Eye (tissue), 1 donor: ENCODE measurements around the gene PKD1.

ENCODE experiments used
- DNase-seq: peaks from one replicate; pipeline ENCODE4 v3.0.0-alpha.2; 2015

PKD1 gene

DNA sequence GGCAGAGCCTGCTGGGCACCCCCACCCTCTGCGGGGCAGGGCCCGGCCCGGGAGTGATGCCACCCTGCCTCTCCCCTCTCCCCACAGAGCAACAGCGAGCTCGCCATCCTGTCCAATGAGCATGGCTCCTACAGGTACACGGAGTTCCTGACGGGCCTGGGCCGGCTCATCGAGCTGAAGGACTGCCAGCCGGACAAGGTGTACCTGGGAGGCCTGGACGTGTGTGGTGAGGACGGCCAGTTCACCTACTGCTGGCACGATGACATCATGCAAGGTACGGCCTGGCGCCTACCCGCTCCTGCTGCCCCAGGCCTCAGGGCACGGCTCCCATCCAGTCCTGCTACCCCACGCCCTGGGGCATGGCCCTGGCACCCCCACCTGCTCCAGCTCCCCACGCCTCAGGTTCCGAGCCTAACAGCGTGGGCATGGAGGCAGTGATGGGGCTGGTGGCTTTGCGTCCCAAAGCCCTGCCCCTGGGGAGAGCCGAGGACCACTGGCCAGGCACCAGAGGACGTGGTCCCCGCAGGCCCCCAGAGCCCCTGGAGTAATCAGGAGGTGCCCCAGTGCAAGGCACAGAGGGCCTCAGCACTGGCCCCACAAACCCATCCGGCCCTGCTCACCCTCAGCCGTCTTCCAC is 49.5 kb downstream of the PKD1 start:
- DNase-seq = no peak

DNA sequence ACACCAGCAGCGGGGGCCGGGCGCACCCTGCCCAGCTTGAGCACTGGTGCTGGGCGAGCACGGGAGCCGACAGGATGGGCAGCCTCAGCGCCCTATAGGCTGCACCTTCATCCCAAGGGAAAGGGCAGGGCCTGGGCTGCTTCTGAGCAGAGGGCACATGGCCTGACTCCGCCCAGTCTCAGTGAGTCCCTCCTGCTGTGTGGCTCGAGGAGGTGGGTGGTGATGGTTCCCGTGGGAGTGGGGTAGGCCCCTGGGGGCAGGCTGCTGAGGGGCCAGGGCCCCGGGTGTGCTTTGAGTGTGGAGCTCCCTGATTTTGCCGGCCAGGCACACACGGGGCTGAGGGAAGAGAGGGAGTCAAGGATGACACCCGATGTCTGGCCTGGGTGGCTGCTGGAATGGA is 50.0 kb downstream of the PKD1 start:
- DNase-seq = no peak

- DNase-seq = no peak
Measured at GRCh38 chr16:2084895-2085625, 50.6 kb downstream of the PKD1 start.

DNA sequence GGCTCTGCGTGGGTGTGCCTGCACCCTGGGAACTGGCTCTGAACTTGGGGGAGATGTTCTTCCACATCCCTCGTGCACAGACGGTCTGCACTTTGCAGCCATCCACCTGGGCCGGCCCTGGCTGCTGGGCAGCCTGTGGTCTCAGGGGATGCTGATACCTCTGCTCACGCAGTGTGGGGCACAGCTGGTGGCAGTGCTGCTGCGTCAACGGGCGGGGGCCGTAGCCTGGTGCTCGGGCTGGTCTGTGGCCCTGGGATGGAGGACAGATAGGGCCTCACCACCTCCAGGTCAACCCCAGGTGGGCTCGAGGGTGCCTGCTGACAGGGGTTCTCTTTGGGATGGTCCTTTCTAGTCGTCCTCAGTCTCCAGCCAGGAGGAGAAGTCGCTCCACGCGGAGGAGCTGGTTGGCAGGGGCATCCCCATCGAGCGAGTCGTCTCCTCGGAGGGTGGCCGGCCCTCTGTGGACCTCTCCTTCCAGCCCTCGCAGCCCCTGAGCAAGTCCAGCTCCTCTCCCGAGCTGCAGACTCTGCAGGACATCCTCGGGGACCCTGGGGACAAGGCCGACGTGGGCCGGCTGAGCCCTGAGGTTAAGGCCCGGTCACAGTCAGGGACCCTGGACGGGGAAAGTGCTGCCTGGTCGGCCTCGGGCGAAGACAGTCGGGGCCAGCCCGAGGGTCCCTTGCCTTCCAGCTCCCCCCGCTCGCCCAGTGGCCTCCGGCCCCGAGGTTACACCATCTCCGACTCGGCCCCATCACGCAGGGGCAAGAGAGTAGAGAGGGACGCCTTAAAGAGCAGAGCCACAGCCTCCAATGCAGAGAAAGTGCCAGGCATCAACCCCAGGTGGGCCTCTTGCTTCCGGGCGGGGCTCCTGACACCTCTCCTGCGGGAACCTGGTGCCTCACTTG is 51.6 kb downstream of the PKD1 start:
- DNase-seq = no peak

DNA sequence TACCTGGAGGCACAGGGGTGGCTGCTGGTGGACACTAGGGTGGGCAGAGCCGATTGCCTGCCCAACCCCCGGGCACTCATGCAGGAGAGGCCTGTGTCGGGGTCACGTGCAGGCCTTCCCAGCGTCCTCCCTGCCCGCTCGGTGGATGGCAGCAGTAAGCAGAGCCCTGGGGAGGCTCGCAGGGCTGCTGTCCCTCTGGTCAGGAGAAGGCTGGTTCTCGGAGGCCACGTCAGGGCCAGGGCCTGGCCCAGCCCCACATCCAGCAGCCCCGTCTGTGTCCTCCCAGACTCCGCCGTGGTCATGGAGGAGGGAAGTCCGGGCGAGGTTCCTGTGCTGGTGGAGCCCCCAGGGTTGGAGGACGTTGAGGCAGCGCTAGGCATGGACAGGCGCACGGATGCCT is 52.3 kb downstream of the PKD1 start:
- no peak for DNase-seq

- no peak for DNase-seq
Measured at GRCh38 chr16:2082983-2083364, 52.7 kb downstream of the PKD1 start.

GRCh38 chr16:2082171-2082982 is 53.3 kb downstream of the PKD1 start:
- peak; percentile 59 for DNase-seq

GRCh38 chr16:2081201-2082084 is 54.3 kb downstream of the PKD1 start:
- no peak for DNase-seq

DNA sequence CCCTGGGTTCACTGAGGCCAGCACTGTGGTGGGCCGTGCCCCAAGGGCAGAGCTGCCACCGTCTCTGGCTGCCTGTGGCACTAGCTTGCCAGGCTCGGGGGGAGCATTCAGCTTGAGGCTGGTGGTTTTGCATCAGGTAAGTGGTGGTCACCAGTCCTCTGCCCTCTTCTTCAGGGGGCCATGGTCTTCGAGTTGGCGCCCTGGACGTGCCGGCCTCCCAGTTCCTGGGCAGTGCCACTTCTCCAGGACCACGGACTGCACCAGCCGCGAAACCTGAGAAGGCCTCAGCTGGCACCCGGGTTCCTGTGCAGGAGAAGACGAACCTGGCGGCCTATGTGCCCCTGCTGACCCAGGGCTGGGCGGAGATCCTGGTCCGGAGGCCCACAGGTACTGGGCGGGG is 55.7 kb downstream of the PKD1 start:
- no peak for DNase-seq

- no peak for DNase-seq
Measured at GRCh38 chr16:2079311-2079800, 56.3 kb downstream of the PKD1 start.

DNA sequence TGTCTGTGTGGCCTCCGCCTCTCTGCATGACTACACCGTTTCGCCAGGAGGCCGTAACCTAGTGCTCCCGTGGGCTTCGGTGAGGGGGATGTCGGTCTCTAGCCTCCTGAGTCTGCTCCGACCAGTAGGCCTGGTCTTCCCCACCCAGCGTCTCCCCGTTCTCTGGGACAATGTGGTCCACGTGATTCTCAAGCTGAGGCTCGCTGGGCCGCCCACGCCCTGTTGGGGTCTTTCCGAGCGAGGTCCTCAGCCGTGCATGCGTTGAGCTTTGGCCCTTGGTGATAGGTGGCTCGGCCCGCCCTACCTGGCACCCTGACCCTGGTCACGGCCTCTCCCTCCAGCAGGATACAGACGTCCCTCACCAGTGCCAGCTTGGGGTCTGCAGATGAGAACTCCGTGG is 57.0 kb downstream of the PKD1 start:
- DNase-seq = no peak

DNA sequence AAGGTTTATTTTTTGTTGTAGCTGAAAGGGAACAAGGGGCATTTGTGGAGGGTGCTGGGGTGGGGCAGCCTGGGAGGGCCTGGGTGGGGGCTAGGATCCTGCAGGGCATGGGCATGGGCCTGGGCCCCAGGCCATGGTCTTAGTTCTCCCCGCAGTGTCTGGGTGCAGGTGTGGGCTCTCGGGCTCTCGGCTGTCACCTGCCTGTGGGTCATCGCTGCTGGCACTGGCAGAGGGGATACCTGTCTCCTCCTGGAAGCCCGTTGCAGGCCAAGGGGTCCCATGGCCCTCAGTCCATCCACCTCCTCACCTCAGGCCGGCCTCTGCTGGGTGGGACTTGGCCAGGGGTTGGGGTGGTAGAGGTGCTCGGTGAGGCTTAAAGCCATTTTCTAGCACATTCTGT is 57.6 kb downstream of the PKD1 start:
- DNase-seq = no peak

GRCh38 chr16:2077696-2078095 is 58.0 kb downstream of the PKD1 start:
- DNase-seq = no peak

DNA sequence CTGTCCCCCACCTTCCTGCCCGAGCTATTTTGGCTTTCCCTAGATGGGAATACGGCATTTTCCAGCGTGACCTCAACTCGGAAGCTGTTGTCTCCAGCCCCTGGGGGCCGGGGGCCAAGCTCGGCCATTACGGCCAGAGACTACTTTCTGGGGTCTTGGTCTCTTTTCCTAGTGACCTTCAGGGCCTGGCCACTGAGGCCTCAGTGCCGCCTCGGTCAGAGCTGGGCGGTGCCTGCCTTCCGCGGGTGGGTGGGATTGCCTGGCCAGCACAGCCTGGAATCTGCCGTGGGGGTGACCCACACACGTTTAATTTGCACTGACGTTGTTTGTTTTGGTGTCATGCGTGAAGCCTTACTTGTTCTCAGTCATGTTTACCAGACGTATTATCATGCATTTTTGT is 58.7 kb downstream of the PKD1 start:
- no peak for DNase-seq

DNA sequence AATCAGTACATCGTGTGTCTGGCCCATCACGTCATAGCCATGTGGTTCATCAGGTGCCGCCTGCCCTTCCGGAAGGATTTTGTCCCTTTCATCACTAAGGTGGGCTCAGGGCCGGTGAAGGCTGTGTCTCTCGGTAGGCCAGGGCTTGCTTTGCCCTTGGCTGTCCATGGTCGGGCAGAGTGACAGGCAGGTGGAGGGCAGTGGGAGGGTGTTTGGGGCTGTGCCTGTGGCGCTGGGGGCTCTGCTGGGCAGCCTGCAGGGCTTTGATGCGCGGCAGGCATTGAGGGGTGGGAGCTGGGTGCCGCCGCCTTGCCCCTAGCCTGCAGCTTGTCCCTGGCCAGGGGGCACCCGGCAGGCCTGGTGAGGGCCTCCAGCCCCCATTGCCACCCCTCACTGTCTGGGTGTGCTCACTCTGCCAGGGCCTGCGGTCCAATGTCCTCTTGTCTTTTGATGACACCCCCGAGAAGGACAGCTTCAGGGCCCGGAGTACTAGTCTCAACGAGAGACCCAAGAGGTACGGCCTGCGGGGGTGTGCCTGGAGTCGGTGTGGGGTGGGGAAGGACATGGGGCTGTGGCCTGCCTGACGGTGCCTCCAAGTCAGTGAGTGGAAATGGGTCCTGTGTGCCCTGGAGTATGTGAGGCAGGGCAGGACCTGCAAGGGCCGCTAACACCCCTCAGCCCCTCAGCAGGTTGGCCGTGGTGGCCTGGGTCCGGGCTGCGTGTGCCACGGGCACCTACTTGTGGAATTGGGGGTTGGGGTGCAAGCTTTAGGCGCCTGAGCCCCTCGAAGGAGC is 59.4 kb downstream of the PKD1 start:
- no peak for DNase-seq

DNA sequence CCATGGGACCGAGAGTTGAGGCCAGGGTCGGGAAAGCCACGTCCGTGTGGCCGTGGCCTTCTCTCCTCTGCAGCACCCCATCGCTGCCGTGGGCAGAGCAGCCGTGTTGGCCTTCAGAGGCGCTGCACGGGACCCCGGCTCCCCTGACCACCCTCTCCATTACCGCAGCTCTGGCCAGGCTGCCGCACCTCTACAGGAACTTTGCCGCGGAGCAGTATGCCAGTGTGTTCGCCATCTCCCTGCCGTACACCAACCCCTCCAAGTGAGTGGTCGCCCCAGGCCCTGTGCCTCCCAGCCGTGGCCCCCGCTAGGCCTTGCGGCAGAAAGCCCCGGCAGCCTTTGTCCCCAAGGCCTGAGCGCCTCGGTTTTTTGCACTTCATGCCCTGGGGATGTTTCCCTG is 60.1 kb downstream of the PKD1 start:
- DNase-seq = no peak

DNA sequence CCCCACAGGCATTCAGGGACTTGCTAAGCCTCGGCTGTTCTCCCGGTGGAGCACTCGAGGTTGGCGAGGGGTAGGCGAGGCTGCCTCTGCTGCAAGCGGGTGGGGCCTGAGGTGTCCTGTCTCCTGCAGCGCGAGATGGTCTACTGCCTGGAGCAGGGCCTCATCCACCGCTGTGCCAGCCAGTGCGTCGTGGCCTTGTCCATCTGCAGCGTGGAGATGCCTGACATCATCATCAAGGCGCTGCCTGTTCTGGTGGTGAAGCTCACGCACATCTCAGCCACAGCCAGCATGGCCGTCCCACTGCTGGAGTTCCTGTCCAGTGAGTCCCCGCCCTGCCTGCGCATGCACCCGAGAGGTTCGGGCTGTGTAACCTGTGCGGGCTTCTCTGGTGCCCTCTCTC is 61.6 kb downstream of the PKD1 start:
- DNase-seq = no peak

- no peak for DNase-seq
Measured at GRCh38 chr16:2072926-2073325, 62.8 kb downstream of the PKD1 start.

DNA sequence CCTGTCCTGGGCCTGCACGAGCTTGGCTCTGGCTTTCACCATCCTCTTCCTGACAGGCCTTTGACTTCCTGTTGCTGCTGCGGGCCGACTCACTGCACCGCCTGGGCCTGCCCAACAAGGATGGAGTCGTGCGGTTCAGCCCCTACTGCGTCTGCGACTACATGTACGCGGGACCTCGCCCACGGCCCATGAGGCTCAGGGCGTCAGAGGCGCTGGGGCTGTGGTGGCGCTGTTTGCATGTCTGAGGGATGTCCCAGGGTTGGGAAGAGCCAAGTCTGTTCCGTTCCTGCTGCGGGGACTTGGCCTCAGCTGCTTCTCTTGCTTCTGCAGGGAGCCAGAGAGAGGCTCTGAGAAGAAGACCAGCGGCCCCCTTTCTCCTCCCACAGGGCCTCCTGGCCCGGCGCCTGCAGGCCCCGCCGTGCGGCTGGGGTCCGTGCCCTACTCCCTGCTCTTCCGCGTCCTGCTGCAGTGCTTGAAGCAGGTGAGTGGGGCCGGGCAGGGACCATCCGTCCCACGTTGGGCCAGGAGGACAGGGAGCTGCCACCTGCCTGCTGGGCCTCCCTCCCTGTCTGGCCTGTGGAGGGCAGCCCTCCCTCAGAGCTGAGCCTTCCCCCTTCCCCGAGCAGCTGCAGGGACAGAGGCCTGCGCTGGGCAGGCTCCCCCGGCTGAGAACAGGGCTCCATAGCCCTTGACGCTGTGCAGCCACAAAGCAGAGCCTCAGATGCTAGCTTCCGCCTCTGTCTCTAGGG is 64.1 kb downstream of the PKD1 start:
- no peak for DNase-seq
